G401 (cell line): ENCODE data around the gene CNPY1. TPM values are rescaled to one million over a fixed set of nuclear protein-coding genes. Genes with fewer than 3 reads are reported as not detected.

Experiments used
- DNase-seq: peaks from one replicate; pipeline ENCODE4 v3.0.0-alpha.2; 2015; ENCODE audit warnings: low spot score
- in situ Hi-C: cut with HindIII; loops from 2 replicates; pipeline ENCODE4 v1.10.0; 2016; ENCODE audit warnings: low sequenced_read_pairs, mixed read lengths
- total RNA-seq: library from RNA; depleted of rRNA; stranded (reverse); fragments of >200 nt; shearing (Covaris generic); gene quantifications from 2 replicates; pipeline ENCODE4 v1.2.3, GENCODE V29; 2014

The CNPY1 gene
- total RNA-seq, 1 experiment from 2014 or later, result not detected

GRCh38 chr7:155483868-155484325, 62.5 kb downstream of the CNPY1 start:
- DNase-seq, result no peak
- in situ Hi-C loops, result no loop called here

GRCh38 chr7:155483245-155483644, 63.1 kb downstream of the CNPY1 start:
- DNase-seq, result no peak
- in situ Hi-C loops, result no loop called here

GRCh38 chr7:155482511-155483183, 63.7 kb downstream of the CNPY1 start:
- in situ Hi-C loops, result no loop called here

GRCh38 chr7:155481764-155482163, 64.6 kb downstream of the CNPY1 start:
- DNase-seq, result no peak
- in situ Hi-C loops, result no loop called here

More at GRCh38 chr7:155482511-155483183, 63.7 kb downstream of the CNPY1 start:
- DNase-seq, result no peak

GRCh38 chr7:155477476-155477875, 68.9 kb downstream of the CNPY1 start:
- in situ Hi-C loops, result no loop called here
- DNase-seq, result no peak

GRCh38 chr7:155471718-155472117, 74.6 kb downstream of the CNPY1 start:
- no peak for DNase-seq
- in situ Hi-C loops, result no loop called here

- no peak for DNase-seq
Measured at GRCh38 chr7:155470686-155471638, 75.4 kb downstream of the CNPY1 start.

GRCh38 chr7:155470186-155470487, 76.2 kb downstream of the CNPY1 start:
- DNase-seq, result no peak
- in situ Hi-C loops, result no loop called here

More at GRCh38 chr7:155470686-155471638, 75.4 kb downstream of the CNPY1 start:
- in situ Hi-C loops, result no loop called here

- in situ Hi-C loops, result no loop called here
- no peak for DNase-seq
Measured at GRCh38 chr7:155469311-155470185, 76.8 kb downstream of the CNPY1 start.

GRCh38 chr7:155468785-155469148, 77.6 kb downstream of the CNPY1 start:
- in situ Hi-C loops, result no loop called here
- DNase-seq, result no peak

- DNase-seq, result peak; percentile 80
- in situ Hi-C loops, result no loop called here
Measured at GRCh38 chr7:155467846-155468784, 78.2 kb downstream of the CNPY1 start.

GRCh38 chr7:155466814-155467733, 79.3 kb downstream of the CNPY1 start:
- DNase-seq, result peak; percentile 59

GRCh38 chr7:155466142-155466813, 80.1 kb downstream of the CNPY1 start:
- DNase-seq, result peak; percentile 58
- in situ Hi-C loops, result no loop called here

More at GRCh38 chr7:155466814-155467733, 79.3 kb downstream of the CNPY1 start:
- in situ Hi-C loops, result no loop called here

- DNase-seq, result no peak
- in situ Hi-C loops, result no loop called here
Measured at GRCh38 chr7:155465761-155466141, 80.6 kb downstream of the CNPY1 start.

GRCh38 chr7:155464948-155465739, 81.2 kb downstream of the CNPY1 start:
- no peak for DNase-seq
- in situ Hi-C loops, result no loop called here

- DNase-seq, result peak; percentile 40
- in situ Hi-C loops, result no loop called here
Measured at GRCh38 chr7:155464183-155464582, 82.2 kb downstream of the CNPY1 start.
